Astrocyte of the cerebellum (primary cell): ENCODE results near the gene HSF2.
"Not testable (repeated sequence)": the region's sequence is repeated elsewhere in the genome, so short reads cannot be mapped to it uniquely, and the experiment has no call there.

Source experiments
- DNase-seq: peaks from one replicate; pipeline ENCODE4 v3.0.0-alpha.2; 2011; ENCODE audit warnings: low read depth
- H3K4me3 ChIP-seq: 2 replicates; pipeline ENCODE4 v1.5.1; 2011; ENCODE audit warnings: mild to moderate bottlenecking, low read depth, low read length, moderate library complexity
- in situ Hi-C: cut with HindIII; loops from 2 replicates; pipeline ENCODE4 v1.10.0; 2017; ENCODE audit warnings: low sequenced_read_pairs
- TF ChIP-seq, protein P1 (sequence below): IDR thresholded peaks from 2 replicates; pipeline ENCODE4 v1.5.1; 2012; ENCODE audit warnings: low read length, low read depth, moderate library complexity, mild to moderate bottlenecking; ENCODE audit errors: missing control alignments

HSF2 gene

DNA sequence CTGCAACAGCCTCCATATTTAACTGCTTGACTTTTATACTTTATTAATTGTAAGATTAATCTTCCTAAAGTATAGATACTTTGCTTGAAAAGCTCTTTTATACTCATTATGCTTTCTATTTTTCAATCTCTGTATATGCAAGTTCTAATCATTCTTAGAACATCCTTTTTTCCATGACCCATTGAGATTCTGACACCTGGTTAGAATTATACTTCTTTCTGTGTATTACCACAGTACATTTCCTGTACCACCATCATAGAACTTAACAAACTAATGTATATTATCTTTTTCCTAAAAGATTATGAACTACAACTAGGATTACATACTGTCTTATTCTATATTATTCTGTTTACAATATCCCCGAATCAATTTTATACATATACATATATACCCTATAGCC lies 58.6 kb downstream of the HSF2 start:
- H3K4me3 ChIP-seq: no peak overlapping the region
- TF ChIP-seq, protein P1, sequence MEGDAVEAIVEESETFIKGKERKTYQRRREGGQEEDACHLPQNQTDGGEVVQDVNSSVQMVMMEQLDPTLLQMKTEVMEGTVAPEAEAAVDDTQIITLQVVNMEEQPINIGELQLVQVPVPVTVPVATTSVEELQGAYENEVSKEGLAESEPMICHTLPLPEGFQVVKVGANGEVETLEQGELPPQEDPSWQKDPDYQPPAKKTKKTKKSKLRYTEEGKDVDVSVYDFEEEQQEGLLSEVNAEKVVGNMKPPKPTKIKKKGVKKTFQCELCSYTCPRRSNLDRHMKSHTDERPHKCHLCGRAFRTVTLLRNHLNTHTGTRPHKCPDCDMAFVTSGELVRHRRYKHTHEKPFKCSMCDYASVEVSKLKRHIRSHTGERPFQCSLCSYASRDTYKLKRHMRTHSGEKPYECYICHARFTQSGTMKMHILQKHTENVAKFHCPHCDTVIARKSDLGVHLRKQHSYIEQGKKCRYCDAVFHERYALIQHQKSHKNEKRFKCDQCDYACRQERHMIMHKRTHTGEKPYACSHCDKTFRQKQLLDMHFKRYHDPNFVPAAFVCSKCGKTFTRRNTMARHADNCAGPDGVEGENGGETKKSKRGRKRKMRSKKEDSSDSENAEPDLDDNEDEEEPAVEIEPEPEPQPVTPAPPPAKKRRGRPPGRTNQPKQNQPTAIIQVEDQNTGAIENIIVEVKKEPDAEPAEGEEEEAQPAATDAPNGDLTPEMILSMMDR: no peak
- no peak for DNase-seq
- in situ Hi-C loops: no loop called here

- in situ Hi-C loops: no loop called here
- TF ChIP-seq, protein P1: no peak
- DNase-seq: no peak
Observed at GRCh38 chr6:122459240-122459639, 59.8 kb downstream of the HSF2 start.

DNA sequence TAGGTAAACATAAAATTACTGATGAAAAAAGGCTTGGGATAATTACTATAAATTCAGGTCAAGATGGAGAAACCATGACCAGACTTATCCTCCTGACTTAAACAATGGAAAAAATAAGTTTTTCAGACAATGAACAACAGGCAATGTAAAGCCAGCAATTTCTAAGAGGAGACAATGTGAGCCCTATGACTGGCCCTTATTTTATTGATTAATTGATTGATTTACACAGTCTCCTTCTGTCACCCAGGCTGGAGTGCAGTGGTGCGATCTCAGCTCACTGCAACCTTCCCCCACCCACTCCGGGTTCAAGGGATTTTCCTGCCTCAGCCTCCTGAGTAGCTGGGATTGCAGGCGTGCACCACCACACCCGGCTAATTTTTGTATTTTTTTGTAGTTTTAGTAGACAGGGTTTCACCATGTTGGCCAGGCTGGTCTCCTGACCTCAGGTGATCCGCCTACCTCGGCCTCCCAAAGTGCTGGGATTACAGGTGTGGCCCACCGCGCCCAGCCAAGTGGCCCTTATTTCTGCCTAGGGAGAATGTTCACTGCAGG lies 60.5 kb downstream of the HSF2 start:
- in situ Hi-C loops, DNase-seq, H3K4me3 ChIP-seq: not testable (repeated sequence)

More at GRCh38 chr6:122459240-122459639, 59.8 kb downstream of the HSF2 start:
- no peak overlapping the region for H3K4me3 ChIP-seq

- H3K4me3 ChIP-seq: no peak overlapping the region
- no peak for DNase-seq
- TF ChIP-seq, protein P1: no peak
- in situ Hi-C loops: no loop called here
Observed at GRCh38 chr6:122461885-122462284, 62.4 kb downstream of the HSF2 start.

DNA sequence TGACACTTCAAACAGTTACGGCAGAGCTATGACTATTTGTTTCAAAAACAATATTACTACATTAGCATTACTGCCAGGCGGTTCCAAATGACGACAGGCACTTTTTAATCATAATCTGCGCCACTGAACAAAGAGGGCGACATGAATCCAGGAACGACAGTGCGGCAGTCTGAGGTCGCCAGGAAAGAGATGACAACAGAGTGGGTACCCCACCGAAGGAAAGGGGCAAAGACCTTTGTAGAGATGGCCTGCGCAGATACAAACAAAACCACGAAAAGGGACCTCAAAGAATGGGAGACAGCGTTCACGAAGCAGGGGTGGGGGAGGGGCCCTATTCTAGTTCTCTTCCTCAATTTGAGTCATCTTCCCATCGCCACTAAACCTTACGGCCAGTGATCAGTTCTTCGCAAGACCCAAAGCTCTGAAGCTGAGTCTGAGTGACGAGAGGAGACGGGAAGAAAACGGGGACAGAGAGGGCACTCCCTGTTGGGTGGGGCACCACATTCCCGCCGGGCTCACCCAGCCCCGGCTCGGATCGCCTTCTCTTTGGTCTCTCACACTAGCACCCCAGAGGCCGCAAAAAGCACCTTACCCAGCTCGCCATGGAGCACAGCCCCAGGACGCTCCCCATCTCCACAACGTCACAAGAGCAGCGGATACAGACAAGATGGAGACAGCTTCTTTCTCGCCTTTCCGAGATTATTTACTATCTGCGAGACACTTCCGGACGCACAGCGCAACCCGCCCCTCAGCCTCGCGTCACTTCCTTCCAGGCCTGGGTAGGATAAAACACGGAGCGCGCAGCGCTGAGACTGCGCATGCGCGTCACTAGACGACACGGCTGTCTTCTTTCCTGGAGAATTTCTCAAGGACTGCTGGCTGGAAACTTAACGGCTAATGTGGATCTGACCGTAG lies 71.9 kb downstream of the HSF2 start, which contains the start of gene SERINC1:
TSS of gene SERINC1 (minus strand) at position 701 of the 915 bp plus-strand sequence. CDS start at position 631, 70 bp downstream.
- in situ Hi-C loops: no loop called here
- H3K4me3 ChIP-seq: peak within 1 kb of the TSS; percentile 99
- TF ChIP-seq, protein P1: no peak
- DNase-seq: peak; percentile 88

DNA sequence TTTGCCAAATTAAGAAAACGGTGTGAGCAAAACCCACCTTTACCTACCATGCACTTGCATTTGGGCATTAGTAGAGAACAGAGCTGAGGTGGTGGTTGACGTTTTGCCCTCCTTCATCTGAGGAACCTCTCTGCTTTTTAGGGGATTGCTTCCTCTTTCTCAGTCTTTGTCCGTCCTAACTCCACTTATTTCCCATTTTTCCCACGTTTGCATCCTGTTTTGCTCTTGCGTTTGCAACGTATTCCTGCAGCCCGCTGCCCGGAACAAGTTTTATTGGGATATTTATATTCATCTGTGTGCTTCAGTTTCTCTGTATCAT lies 72.5 kb downstream of the HSF2 start:
- TF ChIP-seq, protein P1: no peak
- peak overlapping the region; percentile 99 for H3K4me3 ChIP-seq
- no peak for DNase-seq
- in situ Hi-C loops: no loop called here

GRCh38 chr6:122476131-122476530 lies 76.7 kb downstream of the HSF2 start:
- DNase-seq: no peak
- in situ Hi-C loops: no loop called here
- no peak overlapping the region for H3K4me3 ChIP-seq
- TF ChIP-seq, protein P1: peak; percentile 17
